ENCODE measurements around the gene NPBWR2.

The NPBWR2 gene

DNA sequence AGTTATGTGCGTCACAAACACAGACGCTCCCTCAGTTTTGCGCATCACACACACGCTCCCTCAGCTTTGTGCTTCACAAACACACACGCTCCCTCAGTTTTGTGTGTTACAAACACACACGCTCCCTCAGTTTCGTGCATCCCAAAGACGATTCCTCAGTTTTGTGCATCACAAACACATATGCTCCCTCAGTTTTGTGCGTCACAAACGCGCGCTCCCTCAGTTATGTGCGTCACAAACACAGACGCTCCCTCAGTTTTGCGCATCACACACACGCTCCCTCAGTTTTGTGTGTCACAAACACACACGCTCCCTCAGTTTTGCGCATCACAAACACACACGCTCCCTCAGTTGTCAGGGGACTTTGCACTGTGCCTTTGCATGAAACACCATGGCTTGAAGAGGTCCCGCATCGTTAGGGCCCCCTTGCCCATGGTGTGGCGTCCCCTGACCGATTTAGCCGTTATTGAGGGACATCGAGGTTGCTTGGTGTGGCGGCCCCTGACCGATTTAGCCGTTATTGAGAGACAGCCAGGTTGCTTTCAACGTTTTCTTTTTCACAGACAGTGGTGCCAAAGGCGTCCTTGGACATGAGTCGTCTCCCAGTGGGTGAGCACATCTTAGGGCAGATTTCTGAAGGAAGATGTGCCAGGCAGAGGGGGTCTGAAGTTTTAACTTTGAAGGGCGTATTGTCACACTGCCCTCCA is 28.8 kb upstream of the NPBWR2 start:
- TF ChIP-seq POLR2AphosphoS5 (IDR thresholded peaks at IDR 0.05; ENCODE audit: low read depth, low read length) (no peak), SIN3A (IDR thresholded peaks at IDR 0.05; ENCODE audit: borderline replicate concordance, insufficient read depth, low read length) (no peak), FOXP2 (optimal IDR thresholded peaks at IDR 0.05; ENCODE audit: borderline replicate concordance, extremely low read depth, extremely low read length, insufficient read depth) (no peak), TAF1 (IDR thresholded peaks at IDR 0.05; ENCODE audit: borderline replicate concordance, insufficient read depth, low read length) (no peak)
- TF ChIP-seq, protein P1, sequence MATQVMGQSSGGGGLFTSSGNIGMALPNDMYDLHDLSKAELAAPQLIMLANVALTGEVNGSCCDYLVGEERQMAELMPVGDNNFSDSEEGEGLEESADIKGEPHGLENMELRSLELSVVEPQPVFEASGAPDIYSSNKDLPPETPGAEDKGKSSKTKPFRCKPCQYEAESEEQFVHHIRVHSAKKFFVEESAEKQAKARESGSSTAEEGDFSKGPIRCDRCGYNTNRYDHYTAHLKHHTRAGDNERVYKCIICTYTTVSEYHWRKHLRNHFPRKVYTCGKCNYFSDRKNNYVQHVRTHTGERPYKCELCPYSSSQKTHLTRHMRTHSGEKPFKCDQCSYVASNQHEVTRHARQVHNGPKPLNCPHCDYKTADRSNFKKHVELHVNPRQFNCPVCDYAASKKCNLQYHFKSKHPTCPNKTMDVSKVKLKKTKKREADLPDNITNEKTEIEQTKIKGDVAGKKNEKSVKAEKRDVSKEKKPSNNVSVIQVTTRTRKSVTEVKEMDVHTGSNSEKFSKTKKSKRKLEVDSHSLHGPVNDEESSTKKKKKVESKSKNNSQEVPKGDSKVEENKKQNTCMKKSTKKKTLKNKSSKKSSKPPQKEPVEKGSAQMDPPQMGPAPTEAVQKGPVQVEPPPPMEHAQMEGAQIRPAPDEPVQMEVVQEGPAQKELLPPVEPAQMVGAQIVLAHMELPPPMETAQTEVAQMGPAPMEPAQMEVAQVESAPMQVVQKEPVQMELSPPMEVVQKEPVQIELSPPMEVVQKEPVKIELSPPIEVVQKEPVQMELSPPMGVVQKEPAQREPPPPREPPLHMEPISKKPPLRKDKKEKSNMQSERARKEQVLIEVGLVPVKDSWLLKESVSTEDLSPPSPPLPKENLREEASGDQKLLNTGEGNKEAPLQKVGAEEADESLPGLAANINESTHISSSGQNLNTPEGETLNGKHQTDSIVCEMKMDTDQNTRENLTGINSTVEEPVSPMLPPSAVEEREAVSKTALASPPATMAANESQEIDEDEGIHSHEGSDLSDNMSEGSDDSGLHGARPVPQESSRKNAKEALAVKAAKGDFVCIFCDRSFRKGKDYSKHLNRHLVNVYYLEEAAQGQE (IDR thresholded peaks at IDR 0.05; ENCODE audit: insufficient read depth in 1 of 2, low read depth in 2 of 2, low read length in 2 of 2): no peak

DNA sequence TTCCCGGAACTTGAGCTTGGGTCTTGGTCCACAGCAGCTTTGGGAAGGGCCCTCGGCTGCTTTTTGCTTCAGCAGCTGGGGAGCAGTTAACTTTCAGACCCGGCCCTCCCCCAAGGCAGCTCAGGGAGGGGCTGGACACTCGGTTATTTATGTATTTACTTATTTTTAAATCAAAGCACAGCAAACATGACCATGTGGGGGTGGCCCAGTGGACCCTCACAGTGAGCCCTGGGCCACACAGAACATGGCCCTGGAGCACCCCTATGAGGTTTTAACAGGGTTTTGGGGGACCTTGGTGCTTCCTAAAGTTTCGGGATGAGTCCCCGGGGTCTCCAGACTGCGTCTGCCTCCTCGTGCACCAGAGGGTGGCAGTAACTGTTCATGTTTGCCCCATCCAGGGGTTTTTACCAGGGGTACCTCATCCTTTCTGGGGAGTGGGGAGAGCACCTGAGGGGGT is 26.6 kb upstream of the NPBWR2 start:
- TF ChIP-seq POLR2AphosphoS5 (IDR thresholded peaks at IDR 0.05; ENCODE audit: low read depth, low read length) (no peak), TAF1 (IDR thresholded peaks at IDR 0.05; ENCODE audit: borderline replicate concordance, insufficient read depth, low read length) (no peak), FOXP2 (optimal IDR thresholded peaks at IDR 0.05; ENCODE audit: borderline replicate concordance, extremely low read depth, extremely low read length, insufficient read depth) (no peak), SIN3A (IDR thresholded peaks at IDR 0.05; ENCODE audit: borderline replicate concordance, insufficient read depth, low read length) (no peak)
- TF ChIP-seq, protein P1 (IDR thresholded peaks at IDR 0.05; ENCODE audit: insufficient read depth in 1 of 2, low read depth in 2 of 2, low read length in 2 of 2): no peak

DNA sequence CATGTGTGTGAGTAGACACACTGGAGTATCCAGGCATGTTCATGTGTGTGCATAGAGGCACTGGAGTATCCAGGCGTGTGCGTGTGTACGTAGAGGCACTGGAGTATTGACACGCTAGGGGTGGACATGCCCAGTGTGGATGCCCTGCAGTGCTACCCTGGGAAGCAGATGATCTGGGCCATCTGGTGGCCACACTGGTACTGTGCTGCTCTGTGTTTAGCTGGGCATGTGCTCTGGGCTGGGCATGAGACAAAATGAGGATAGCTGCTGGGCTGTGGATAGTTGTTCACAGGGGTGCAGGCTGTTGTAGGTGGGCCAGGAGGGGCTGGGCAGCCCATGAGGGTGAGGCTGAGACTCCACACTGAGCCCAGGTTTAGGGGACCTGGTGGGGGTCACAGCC is 24.0 kb upstream of the NPBWR2 start:
- TF ChIP-seq TAF1 (IDR thresholded peaks at IDR 0.05; ENCODE audit: borderline replicate concordance, insufficient read depth, low read length): no peak
- no peak for TF ChIP-seq SIN3A (IDR thresholded peaks at IDR 0.05; ENCODE audit: borderline replicate concordance, insufficient read depth, low read length)
- no peak for TF ChIP-seq FOXP2 (optimal IDR thresholded peaks at IDR 0.05; ENCODE audit: borderline replicate concordance, extremely low read depth, extremely low read length, insufficient read depth)
- TF ChIP-seq, protein P1 (IDR thresholded peaks at IDR 0.05; ENCODE audit: insufficient read depth in 1 of 2, low read depth in 2 of 2, low read length in 2 of 2): no peak
- no peak for TF ChIP-seq POLR2AphosphoS5 (IDR thresholded peaks at IDR 0.05; ENCODE audit: low read depth, low read length)

DNA sequence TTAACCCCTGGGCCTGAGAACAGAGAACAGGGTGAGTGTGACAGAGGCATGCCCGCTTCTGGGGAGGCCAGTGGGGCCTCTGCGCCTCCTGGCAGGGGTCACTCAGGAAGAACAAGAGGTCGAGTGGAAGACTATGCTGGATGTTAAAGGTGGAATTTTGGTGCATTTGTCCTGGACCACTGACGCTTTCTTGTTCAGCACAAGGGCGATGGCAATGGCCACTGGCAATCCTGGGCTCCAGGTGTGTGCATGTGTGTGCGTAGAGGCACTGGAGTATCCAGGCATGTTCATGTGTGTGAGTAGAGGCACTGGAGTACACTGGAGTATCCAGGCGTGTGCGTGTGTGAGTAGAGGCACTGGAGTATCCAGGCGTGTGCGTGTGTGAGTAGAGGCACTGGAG is 23.5 kb upstream of the NPBWR2 start:
- TF ChIP-seq TAF1 (IDR thresholded peaks at IDR 0.05; ENCODE audit: borderline replicate concordance, insufficient read depth, low read length) (no peak), SIN3A (IDR thresholded peaks at IDR 0.05; ENCODE audit: borderline replicate concordance, insufficient read depth, low read length) (no peak), POLR2AphosphoS5 (IDR thresholded peaks at IDR 0.05; ENCODE audit: low read depth, low read length) (no peak), FOXP2 (optimal IDR thresholded peaks at IDR 0.05; ENCODE audit: borderline replicate concordance, extremely low read depth, extremely low read length, insufficient read depth) (no peak)
- TF ChIP-seq, protein P1 (IDR thresholded peaks at IDR 0.05; ENCODE audit: insufficient read depth in 1 of 2, low read depth in 2 of 2, low read length in 2 of 2): no peak
